Renal pelvis (tissue), 4 donors: ENCODE data around the gene ADCY5. TPM values are rescaled to one million over a fixed set of nuclear protein-coding genes. Genes with fewer than 3 reads are reported as not detected.

Experiments
- DNase-seq: peaks from one replicate; pipeline ENCODE4 v3.0.0-alpha.2; 2013
- polyA plus RNA-seq, 3 donors: library from polyadenylated mRNA; unstranded; fragments of 120-200 nt; gene quantifications; one replicate each; pipeline ENCODE4 v1.2.1, GENCODE V29; 2013; ENCODE audit not compliant: insufficient read length in 3 of 3

Gene ADCY5
- polyA plus RNA-seq, 3 donors = 11.2 to 13.4 (median 12.6) TPM

GRCh38 chr3:123388042-123388441 is 60.8 kb downstream of the ADCY5 start:
- no peak for DNase-seq

- DNase-seq = no peak
Observed at GRCh38 chr3:123387532-123387931, 61.4 kb downstream of the ADCY5 start.

GRCh38 chr3:123386477-123387040 is 62.3 kb downstream of the ADCY5 start:
- DNase-seq = peak; percentile 80

GRCh38 chr3:123385981-123386380 is 62.9 kb downstream of the ADCY5 start:
- DNase-seq = no peak

GRCh38 chr3:123385499-123385898 is 63.4 kb downstream of the ADCY5 start:
- no peak for DNase-seq

- no peak for DNase-seq
Observed at GRCh38 chr3:123385001-123385401, 63.9 kb downstream of the ADCY5 start.

GRCh38 chr3:123384256-123384655 is 64.6 kb downstream of the ADCY5 start:
- DNase-seq = no peak

GRCh38 chr3:123383091-123384053 is 65.5 kb downstream of the ADCY5 start:
- DNase-seq = no peak

GRCh38 chr3:123380261-123380660 is 68.6 kb downstream of the ADCY5 start:
- DNase-seq = no peak

GRCh38 chr3:123379041-123379830 is 69.7 kb downstream of the ADCY5 start:
- DNase-seq = no peak

- DNase-seq = no peak
Observed at GRCh38 chr3:123378409-123378915, 70.4 kb downstream of the ADCY5 start.

GRCh38 chr3:123377243-123377740 is 71.6 kb downstream of the ADCY5 start:
- DNase-seq = no peak

- DNase-seq = no peak
Observed at GRCh38 chr3:123376451-123377242, 72.2 kb downstream of the ADCY5 start.

- no peak for DNase-seq
Observed at GRCh38 chr3:123375014-123375940, 73.6 kb downstream of the ADCY5 start.

GRCh38 chr3:123374016-123374415 is 74.9 kb downstream of the ADCY5 start:
- DNase-seq = no peak

- DNase-seq = no peak
Observed at GRCh38 chr3:123373474-123373987, 75.4 kb downstream of the ADCY5 start.

- no peak for DNase-seq
Observed at GRCh38 chr3:123372686-123373473, 76.0 kb downstream of the ADCY5 start.

GRCh38 chr3:123371859-123372685 is 76.8 kb downstream of the ADCY5 start:
- DNase-seq = no peak
